MM.1S (cell line): ENCODE measurements around the gene CYP46A1.

Experiments used
- DNase-seq: peaks from one replicate; pipeline ENCODE4 v3.0.0-alpha.2; 2015
- H2AFZ ChIP-seq: fragments of 300-600 bp; sonication (generic); 2 replicates; pipeline ENCODE4 v1.6.0; 2016; ENCODE audit warnings: antibody characterized with exemption, low read length
- H3F3A ChIP-seq: fragments of 300-600 bp; sonication (generic); 2 replicates; pipeline ENCODE4 v1.6.1; 2016; ENCODE audit warnings: mild to moderate bottlenecking, antibody characterized with exemption, low read length, moderate library complexity, mixed read lengths; ENCODE audit not compliant: insufficient read depth
- H3K27ac ChIP-seq: fragments of 300-600 bp; sonication (generic); 2 replicates; pipeline ENCODE4 v1.5.1; 2016; ENCODE audit warnings: mild to moderate bottlenecking, low read length
- H3K27me3 ChIP-seq: fragments of 300-600 bp; sonication (generic); replicated peaks from 2 replicates; pipeline ENCODE4 v1.6.0; 2016; ENCODE audit warnings: low read length; ENCODE audit not compliant: insufficient read depth
- H3K36me3 ChIP-seq: fragments of 300-600 bp; sonication (generic); replicated peaks from 2 replicates; pipeline ENCODE4 v1.6.1; 2016; ENCODE audit warnings: mild to moderate bottlenecking, low read length, mixed read lengths; ENCODE audit not compliant: insufficient read depth
- H3K4me1 ChIP-seq: fragments of 300-600 bp; sonication (generic); 2 replicates; pipeline ENCODE4 v1.6.1; 2016; ENCODE audit warnings: low read length, mixed read lengths
- H3K4me2 ChIP-seq: fragments of 300-600 bp; sonication (generic); 2 replicates; pipeline ENCODE4 v1.6.0; 2016; ENCODE audit warnings: low read depth, low read length
- H3K4me3 ChIP-seq: fragments of 300-600 bp; sonication (generic); 2 replicates; pipeline ENCODE4 v1.5.1; 2016; ENCODE audit warnings: low read length, mixed read lengths
- H3K79me2 ChIP-seq: fragments of 300-600 bp; sonication (generic); 2 replicates; pipeline ENCODE4 v1.6.1; 2016; ENCODE audit warnings: mixed run types, low read length, mixed read lengths
- H3K9ac ChIP-seq: fragments of 300-600 bp; sonication (generic); 2 replicates; pipeline ENCODE4 v1.6.1; 2016; ENCODE audit warnings: low read length, mixed read lengths
- H3K9me2 ChIP-seq: fragments of 300-600 bp; sonication (generic); replicated peaks from 2 replicates; pipeline ENCODE4 v1.6.1; 2016; ENCODE audit warnings: mild to moderate bottlenecking, low read length, mixed read lengths; ENCODE audit not compliant: insufficient read depth
- H3K9me3 ChIP-seq: fragments of 300-600 bp; sonication (generic); replicated peaks from 2 replicates; pipeline ENCODE4 v1.6.1; 2016; ENCODE audit warnings: mild to moderate bottlenecking, low read length, mixed read lengths; ENCODE audit not compliant: insufficient read depth
- H4K20me1 ChIP-seq: fragments of 300-600 bp; sonication (generic); 2 replicates; pipeline ENCODE4 v1.6.1; 2016; ENCODE audit warnings: mild to moderate bottlenecking, low read length, moderate library complexity, mixed read lengths; ENCODE audit not compliant: insufficient read depth
- EZH2 ChIP-seq: fragments of 300-600 bp; sonication (generic); optimal IDR thresholded peaks from 2 replicates; pipeline ENCODE3; 2017; ENCODE audit warnings: low read depth, mild to moderate bottlenecking, antibody characterized with exemption, low read length, mixed read lengths
- EZH2phosphoT487 ChIP-seq: fragments of 300-600 bp; sonication (generic); IDR thresholded peaks from 2 replicates; pipeline ENCODE4 v1.6.1; 2018; ENCODE audit warnings: antibody characterized with exemption, low read length
- TF ChIP-seq, protein P1 (sequence below): fragments of 300-600 bp; sonication (generic); IDR thresholded peaks from 2 replicates; pipeline ENCODE4 v1.5.1; 2016; ENCODE audit warnings: antibody characterized with exemption, low read length, mixed read lengths

Gene CYP46A1

DNA sequence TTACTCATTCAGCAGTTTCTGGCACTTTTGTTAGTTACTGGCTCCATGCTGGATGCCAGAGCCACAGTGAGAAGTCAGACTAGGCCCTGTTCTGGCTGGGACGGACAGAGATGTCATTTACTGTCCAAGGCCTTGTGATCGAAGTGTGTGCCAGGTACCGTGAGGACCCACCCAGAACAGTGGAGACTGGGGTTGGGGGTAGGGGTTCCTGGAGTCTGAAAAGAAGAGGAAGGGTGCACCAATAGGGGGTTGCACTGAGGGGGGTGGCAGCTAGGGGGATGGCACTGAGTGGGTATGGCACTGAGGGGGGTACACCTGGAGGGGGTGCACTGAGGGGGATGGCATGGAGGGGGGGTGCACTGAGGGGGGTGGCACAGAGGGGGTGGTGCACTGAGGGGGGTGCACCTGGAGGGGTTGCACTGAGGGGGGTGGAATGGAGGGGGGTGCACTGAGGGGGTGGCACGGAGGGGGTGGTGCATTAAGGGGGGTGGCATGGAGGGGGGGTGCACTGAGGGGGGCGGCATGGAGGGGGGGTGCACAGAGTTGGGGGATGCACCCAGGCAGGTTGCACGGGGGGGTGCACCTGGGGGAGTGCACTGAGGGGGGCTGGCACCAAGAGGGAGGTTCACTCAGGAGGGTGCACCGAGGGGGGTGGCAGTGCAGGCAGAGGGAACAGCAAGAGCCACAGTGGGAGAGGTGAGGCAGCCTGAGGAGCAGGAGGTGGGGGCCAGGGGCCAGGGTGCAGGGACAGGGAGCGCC is 10.6 kb upstream of the CYP46A1 start:
- no peak overlapping the region for H3K4me2 ChIP-seq
- TF ChIP-seq EZH2 = no peak
- TF ChIP-seq EZH2phosphoT487 = no peak
- TF ChIP-seq, protein P1, sequence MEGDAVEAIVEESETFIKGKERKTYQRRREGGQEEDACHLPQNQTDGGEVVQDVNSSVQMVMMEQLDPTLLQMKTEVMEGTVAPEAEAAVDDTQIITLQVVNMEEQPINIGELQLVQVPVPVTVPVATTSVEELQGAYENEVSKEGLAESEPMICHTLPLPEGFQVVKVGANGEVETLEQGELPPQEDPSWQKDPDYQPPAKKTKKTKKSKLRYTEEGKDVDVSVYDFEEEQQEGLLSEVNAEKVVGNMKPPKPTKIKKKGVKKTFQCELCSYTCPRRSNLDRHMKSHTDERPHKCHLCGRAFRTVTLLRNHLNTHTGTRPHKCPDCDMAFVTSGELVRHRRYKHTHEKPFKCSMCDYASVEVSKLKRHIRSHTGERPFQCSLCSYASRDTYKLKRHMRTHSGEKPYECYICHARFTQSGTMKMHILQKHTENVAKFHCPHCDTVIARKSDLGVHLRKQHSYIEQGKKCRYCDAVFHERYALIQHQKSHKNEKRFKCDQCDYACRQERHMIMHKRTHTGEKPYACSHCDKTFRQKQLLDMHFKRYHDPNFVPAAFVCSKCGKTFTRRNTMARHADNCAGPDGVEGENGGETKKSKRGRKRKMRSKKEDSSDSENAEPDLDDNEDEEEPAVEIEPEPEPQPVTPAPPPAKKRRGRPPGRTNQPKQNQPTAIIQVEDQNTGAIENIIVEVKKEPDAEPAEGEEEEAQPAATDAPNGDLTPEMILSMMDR = no peak

DNA sequence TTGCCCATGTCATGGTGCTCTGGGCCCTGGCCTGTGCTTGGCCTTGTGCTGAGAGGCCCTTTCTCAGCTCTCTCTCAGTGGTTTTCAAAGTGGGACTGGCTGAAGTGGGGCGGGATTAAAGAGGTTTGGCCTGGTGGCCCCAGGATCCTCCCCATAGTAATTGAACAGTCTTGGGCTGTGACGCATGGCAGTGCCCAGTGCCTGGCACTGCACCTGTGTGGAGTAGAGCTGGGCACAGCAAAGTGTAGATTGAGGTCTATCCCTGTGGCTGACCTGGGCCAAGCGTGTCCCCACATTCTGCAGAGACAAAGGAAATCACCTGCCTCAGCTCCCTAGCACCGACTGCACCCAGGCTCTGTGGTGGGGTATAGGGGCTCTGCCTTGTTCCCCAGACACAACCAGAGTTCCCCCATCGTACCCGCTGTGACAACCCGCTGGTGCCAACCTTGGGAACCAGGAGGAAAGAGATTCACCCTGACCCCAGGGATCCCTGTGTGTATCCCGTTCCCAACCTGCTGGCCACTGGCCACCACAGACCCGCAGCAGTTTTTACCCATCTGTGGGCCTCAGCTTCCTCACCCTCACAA is 9.9 kb upstream of the CYP46A1 start:
- H3K9ac ChIP-seq = no peak overlapping the region
- no peak overlapping the region for H3K4me2 ChIP-seq
- no peak for DNase-seq
- TF ChIP-seq, protein P1 = no peak
- no peak for TF ChIP-seq EZH2
- TF ChIP-seq EZH2phosphoT487 = no peak
- no peaks in the 10 kb centered on the region for H3K9me3 ChIP-seq
- H3K4me3 ChIP-seq = no peak overlapping the region
- H2AFZ ChIP-seq = no peak overlapping the region
- no peak overlapping the region for H3K27ac ChIP-seq
- no peaks in the 10 kb centered on the region for H4K20me1 ChIP-seq
- H3F3A ChIP-seq = no peaks in the 10 kb centered on the region
- no peaks in the 10 kb centered on the region for H3K27me3 ChIP-seq
- no peaks in the 10 kb centered on the region for H3K36me3 ChIP-seq
- no peaks in the 10 kb centered on the region for H3K79me2 ChIP-seq
- H3K9me2 ChIP-seq = no peaks in the 10 kb centered on the region
- no peaks in the 10 kb centered on the region for H3K4me1 ChIP-seq

More for the DNA sequence above, 10.6 kb upstream of the CYP46A1 start:
- Histone ChIP-seq H2AFZ (no peak overlapping the region), H4K20me1 (no peaks in the 10 kb centered on the region), H3K4me1 (no peaks in the 10 kb centered on the region), H3K27me3 (no peaks in the 10 kb centered on the region), H3K9ac (no peak overlapping the region), H3K27ac (no peak overlapping the region), H3K9me3 (no peaks in the 10 kb centered on the region), H3F3A (no peaks in the 10 kb centered on the region), H3K9me2 (no peaks in the 10 kb centered on the region), H3K36me3 (no peaks in the 10 kb centered on the region), H3K79me2 (no peaks in the 10 kb centered on the region), H3K4me3 (no peak overlapping the region)
- no peak for DNase-seq

GRCh38 chr14:99674776-99675381 is 9.2 kb upstream of the CYP46A1 start:
- no peaks in the 10 kb centered on the region for H3K9me2 ChIP-seq
- TF ChIP-seq EZH2 (no peak), EZH2phosphoT487 (no peak)
- TF ChIP-seq, protein P1 = no peak

More at GRCh38 chr14:99674776-99675381, 9.2 kb upstream of the CYP46A1 start:
- H3K9me3 ChIP-seq = no peaks in the 10 kb centered on the region
- DNase-seq = no peak
- no peaks in the 10 kb centered on the region for H3F3A ChIP-seq
- H3K79me2 ChIP-seq = no peaks in the 10 kb centered on the region
- H3K27ac ChIP-seq = no peak overlapping the region
- no peaks in the 10 kb centered on the region for H3K4me1 ChIP-seq
- no peaks in the 10 kb centered on the region for H4K20me1 ChIP-seq
- no peak overlapping the region for H2AFZ ChIP-seq
- no peaks in the 10 kb centered on the region for H3K27me3 ChIP-seq
- H3K9ac ChIP-seq = no peak overlapping the region
- H3K4me3 ChIP-seq = no peak overlapping the region
- H3K4me2 ChIP-seq = no peak overlapping the region
- no peaks in the 10 kb centered on the region for H3K36me3 ChIP-seq
